Transverse colon (tissue), 3 donors: ENCODE data around the gene CCS.

Source experiments
- CTCF ChIP-seq, 5 experiments: fragments of 200-600 bp in 3 of 5; fragments of 450-650 bp in 2 of 5; sonication (generic) in 3 of 5; IDR thresholded peaks; 1 replicate in 2 of 5; 2 replicates in 3 of 5; pipeline ENCODE4 v1.5.1; 2016 to 2017; ENCODE audit warnings: antibody characterized with exemption in 5 of 5, inconsistent platforms in 3 of 5, mild to moderate bottlenecking in 2 of 5, moderate library complexity in 1 of 5
- POLR2A ChIP-seq: fragments of 450-650 bp; IDR thresholded peaks from one replicate; pipeline ENCODE4 v1.6.1; 2016; ENCODE audit warnings: antibody characterized with exemption, mild to moderate bottlenecking, moderate library complexity

DNA sequence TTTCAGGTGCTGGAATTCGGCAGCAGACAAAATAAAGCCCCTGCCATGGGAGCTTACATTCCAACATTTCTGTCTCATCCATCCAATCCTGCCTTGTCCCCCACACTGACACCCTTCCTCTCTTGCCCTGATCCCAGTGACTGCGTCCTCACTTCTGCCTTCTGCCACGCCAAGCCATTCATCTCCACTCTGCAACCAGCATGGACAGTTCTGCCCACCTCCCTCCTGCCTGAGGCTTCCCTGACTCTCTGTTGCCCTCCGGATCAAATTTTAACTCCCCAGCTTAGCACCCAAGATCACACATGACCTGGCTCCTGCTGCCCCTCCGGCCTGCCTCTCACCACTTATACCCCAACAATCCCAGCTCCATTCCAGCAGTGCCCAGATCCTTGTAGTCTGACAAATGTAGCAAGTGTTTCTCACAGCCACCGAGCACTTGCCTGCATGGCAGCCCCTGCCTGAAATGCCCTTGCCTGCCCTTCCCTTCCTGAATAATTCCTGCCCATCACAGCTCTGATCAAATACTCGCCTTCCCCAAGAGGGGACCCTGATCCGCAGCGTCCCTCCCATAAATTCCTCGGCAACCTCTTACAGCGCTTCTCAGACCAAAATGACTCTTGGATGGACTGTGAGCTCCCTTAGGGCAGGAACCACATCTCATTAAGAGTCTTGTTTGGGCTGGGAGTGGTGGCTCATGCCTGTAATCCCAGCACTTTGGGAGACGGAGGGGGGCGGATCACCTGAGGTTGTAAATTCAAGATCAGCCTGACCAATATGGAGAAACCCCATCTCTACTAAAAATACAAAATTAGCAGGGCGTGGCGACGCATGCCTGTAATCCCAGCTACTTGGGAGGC is 44.0 kb upstream of the CCS start:
- no peak for TF ChIP-seq CTCF (IDR thresholded peaks at IDR 0.05)
- no peak for TF ChIP-seq POLR2A
